Suppressor macrophage treated with lipopolysaccharide for 1 hour (primary cell): ENCODE data around the gene HK1.

Experiments used
- DNase-seq, 3 donors: peaks; one replicate each; pipeline ENCODE4 v3.0.0-alpha.2; 2020 to 2022

The HK1 gene

DNA sequence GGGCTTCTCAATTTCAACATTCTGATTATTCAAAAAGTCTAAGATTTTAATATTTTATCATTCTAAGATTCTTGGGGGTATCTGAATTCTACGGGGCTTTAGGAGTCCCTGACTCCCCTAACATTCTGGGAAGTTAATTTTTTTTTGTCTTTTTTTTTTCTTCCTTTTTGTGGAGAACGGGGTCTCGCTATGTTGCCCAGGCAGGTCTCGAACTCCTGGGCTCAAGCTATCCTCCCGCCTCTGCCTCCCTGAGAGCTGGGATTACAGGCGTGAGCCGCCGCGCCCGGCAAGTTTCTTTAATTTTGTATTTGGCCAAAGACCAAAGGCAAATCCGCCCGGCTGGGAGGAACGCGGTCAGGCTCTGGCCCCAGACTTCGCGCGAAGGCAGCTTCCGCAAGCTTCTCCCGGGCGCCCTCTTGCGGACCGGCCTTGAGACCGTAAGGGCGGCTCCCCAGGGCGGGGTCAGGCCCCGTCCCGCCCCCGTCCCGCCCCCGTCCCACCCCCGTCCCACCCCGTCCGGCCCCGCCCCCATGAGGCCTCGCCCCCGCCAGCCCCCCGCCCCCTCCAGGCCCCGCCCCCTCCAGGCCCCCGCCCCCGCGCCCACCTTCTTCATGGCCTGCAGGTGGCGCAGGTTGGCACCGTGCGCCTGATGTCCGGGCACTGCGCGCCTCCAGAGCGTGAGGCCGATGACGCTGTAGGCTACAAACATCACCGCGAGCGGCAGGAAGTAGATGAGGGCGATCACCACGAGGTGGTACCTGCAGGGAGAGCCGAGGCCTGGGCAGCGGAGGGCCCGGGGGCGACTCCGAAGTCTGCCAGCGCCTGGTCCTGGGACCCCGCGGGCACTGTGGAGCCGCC lies 130.3 kb downstream of the HK1 start:
- peak; percentile 95 to 98 (median 96) for DNase-seq

DNA sequence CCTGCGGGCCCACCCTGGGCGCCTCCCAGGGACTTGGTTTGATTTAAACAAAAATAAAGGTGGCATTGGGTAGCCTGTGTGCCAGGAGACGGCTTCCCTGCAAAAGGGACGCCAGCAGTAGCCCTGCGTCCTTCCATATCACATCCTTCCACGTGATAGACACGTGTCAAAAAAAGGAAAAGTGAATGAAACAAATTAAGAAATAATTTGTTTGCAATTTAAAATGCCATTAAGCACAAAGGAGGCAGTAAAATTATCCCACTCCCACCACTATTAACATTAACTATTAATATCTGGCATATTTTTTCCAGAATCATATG lies 130.8 kb downstream of the HK1 start:
- no peak for DNase-seq

DNA sequence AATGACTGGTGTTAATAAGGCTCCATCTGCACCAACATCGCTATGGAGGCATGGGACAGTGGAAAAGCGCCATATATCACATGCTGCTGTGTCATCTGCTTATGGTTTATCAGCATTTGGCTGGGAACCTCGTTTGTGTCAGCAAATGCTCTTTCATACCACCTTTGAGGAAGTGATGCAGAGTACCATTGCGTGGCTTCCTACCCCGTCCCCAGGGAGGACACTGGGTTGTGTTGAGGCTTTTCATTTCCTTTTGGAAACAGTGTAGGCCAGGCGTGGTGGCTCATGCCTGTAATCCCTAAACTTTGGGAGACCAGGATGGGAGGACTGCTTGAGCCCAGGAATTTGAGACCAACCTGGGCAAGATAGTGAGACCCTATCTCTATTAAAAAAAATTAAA lies 131.7 kb downstream of the HK1 start:
- peak; percentile 67 to 89 (median 87) for DNase-seq

DNA sequence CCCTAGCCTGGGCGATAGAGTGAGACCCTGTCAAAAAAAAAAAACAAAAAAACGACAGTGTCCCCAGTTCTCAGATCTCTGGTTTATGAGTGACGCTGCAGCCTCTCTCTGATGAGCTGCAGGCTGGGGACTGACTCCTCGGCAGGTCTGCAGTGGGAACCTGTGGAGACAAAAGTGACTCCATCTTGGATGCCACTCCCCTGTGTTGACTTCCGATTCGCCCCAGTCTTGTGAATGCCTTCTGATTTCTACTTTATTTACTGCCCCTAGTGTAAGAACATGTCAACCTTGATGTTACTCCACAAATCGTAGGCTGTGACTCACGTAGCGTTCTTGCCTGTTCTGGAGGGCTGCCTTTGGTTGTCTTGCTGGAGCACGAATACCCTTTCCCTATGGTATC lies 132.2 kb downstream of the HK1 start:
- DNase-seq = no peak

DNA sequence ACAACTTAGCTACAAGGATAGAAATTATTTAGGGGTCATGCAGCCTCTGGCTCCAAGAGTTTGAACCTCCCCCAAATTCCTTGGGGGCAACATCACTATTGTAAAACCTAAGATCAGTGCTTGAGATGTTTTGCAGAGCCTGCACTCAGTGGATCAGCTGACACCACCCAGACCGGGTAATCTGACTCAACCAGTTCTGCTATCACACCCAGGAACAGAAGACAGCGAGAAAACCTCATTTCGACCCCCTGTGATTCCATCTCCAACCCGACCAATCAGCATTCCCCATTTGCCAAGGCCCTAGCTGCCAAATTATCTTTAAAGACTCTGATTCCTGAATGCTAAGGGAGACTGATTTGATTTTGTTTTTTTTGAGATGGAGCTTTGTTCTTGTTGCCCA lies 133.2 kb downstream of the HK1 start:
- DNase-seq = no peak

DNA sequence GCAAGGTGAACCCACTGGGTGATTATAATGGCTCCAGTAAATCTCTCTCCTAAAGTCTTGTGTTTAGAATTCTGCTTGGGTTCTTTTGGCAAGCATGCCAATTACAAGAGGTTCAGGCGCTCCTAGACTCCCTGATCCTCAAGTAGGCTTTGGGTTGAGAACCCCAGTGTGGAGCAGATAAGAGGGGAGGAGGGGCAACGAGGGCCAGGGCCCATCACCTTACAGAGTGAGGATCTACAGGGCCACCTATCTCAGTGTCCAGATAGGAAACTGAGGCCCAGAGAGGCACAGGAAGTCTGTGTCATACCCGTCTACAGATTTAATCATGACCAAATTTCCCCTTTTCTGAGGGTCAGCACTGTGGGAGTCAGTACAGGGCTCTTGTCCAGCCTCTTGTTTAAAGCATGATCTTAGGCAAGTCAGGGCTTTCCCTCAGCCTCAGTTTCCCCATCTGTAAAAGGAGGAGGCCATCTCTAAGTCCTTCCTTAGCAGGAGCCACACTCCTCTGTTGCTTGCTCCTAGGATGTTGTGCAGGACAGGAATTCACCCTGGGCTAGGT lies 134.0 kb downstream of the HK1 start:
- peak; percentile 20 to 54 (median 36) for DNase-seq

DNA sequence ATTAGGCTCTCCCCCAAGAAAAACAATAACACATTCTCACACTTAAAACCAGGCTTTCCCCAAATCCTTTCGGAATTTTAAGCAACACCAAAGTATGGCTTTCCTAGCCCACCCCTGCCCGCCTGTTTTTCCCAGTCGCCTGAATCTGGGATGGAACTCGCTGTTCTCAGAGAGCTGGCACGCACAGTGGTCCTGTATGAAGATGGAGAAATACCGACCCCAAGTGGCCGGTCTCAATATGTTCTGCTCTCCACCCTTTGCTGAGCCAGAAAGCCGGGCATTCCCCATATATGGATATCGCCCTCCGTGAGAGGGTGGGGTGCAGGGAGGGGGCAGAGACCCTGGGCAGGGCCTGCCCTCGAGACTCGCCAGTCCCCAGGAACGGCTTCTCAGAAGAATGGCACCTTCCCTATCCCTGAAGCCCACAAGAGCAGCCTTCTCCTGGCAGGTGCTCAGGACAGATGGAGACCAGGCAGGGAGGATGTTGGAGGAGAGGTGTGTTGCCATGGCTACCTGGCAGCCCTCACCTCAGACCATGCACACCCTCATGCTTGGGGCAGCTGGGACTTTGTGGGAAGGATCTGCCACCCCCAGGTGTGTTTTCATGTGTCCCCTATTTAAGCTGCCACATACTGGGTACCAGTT lies 135.0 kb downstream of the HK1 start:
- DNase-seq = peak; percentile 67 to 71 (median 68)

DNA sequence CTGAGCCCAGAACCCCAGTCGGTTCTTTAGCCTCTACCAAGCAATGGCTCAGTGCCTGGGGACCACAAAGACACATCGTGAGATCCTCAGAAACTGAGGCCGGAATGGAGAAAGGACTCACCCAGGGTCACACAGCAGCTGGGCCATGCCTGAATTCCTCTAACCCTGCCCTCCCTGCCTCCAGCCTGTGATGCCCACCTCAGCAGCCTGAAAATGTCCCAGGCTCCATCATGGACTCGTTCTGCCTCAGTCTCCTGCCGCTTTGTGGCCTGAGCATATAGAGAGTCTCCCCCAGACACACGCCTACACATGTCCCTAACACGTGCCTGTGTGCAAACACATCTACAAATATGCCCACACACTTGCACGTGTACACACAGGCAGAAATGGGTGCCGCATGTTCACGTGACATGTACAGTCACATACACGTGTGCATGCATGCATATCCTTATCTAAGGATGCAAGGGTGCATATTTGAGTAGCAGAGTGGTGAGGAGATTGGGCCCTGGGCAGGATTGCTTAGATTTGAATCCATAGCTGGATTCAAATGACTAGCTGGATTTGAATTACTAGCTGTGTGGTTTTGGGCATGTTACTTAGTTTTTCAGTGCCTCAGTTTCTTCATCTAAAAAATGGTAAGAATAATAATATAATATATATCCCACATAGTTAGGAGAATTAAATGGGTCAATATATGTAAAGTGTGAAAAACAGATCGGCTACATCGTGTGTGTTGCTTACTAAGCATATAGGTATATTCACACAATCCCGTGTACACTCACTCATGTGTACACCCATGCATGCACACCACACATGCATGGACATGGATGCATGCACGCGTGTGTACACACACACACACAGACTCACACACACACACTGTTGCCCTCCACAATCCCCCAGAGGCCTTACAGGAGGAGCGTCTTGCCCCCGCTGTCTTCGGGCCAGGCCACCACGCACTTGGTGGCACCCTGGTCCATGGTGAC lies 136.0 kb downstream of the HK1 start:
- DNase-seq = no peak

DNA sequence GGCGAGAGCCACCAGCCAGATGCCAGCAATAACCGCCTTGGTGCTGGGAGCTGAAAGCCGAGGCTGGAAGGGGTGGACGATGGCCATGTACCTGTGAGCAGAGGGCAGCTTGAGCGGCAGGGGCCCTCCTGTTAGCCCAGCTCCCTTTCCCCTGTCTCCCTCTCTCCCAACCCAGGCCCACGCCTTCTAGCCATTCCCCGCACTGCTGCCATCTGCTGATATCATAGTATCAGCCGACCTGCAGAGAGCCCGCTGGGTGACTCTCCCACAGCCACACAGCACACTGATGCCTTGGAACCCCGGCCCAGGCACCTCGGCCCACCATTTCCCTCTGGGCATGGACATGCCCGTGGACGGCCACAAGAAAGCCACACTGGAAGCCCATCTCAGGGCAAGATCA lies 136.8 kb downstream of the HK1 start:
- DNase-seq = no peak

DNA sequence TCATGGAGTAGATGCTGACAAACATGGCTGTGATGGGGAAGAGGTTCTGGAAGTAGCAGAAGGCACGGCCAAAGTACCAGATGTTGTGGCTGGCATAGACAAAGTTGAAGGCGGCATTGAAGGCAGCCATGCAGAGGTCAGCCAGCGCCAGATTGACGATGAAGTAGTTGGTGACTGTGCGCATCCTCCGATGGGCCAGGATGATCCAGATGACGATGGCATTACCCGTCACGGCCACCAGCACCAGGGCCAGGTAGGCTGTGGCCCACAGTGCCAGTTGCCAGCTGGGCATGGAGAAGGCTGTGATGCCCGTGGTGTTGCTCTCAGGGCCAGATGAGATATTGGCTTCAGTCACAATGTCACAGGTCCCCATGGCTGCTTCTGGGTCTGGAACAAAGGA lies 137.7 kb downstream of the HK1 start:
- no peak for DNase-seq

DNA sequence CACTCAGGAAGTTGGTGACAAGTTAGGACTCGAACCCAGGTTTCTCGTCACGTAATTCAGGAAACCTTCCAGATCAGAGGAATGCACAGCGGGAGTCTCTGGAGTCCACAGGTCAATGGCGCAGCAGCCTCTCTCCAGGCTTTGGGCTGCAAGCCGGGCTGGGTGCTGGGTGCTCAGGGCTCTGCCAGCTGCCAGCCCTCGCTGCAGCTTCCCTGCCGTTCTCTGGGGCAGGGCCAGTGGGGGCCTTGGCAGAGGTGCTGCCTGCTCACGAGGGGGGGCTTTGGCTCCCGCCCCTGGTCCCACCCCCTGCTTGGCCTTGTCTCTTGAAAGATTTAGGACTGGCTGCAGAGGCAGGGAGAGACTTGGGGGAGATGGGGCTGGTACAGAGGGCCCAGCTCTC lies 138.4 kb downstream of the HK1 start, which contains the start of gene TACR2:
Gene TACR2, minus strand, starts transcription at position 224 of the 400 bp plus-strand sequence. CDS start 595 bp downstream, outside the sequence.
- DNase-seq = no peak

DNA sequence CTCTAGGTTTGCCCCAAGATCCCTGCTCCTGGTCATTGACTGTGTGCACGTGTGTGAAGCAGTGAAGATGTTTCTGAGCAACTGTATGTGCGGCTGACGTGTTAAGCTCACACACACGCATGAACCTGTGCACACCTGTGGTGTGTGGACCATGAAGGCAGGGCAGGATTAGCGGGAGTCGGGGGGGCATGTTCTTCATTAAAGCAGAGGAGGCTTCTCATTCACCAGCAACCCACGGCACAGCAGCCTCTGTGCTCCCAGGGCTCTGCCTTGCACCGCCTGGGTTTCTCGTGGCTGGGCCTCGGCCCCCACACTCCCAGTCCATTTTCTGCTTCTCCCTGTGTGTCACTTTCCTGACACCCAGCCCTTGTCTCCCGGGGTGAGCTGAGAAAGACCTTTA lies 139.2 kb downstream of the HK1 start:
- DNase-seq = no peak

DNA sequence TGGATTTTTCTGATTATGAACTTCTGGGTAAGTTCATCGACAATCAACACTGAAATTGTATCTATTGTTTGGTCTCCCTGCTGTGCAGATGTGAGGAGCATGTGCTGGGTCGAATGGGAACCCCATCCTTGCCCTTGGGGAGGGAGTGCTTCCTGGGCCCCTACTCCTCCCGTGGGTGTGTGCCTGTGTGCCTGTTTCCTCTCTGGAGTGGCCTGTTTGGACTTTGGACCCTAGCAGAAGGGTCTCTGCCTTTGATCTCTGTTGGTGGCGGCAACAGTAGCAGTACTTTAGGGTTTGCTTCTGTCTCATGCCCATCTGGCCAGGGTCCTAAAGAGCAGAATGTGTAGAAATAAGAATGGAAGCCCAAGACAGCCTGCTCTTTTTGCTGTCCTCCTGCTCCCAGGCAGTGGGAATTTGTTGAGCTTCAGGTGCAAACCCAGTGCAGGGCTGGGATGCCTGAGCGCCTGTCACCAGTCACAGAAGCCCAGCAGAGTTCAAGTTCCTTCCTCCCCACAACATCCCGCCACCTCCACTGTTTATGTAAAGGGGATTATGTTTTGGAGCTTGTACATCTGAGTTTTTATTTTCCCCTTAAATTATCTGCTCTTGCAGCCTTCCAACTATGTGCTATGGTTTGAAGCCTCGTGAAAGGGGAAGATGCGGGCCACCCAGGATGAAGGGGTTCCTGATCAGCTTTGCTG lies 139.9 kb downstream of the HK1 start:
- no peak for DNase-seq

DNA sequence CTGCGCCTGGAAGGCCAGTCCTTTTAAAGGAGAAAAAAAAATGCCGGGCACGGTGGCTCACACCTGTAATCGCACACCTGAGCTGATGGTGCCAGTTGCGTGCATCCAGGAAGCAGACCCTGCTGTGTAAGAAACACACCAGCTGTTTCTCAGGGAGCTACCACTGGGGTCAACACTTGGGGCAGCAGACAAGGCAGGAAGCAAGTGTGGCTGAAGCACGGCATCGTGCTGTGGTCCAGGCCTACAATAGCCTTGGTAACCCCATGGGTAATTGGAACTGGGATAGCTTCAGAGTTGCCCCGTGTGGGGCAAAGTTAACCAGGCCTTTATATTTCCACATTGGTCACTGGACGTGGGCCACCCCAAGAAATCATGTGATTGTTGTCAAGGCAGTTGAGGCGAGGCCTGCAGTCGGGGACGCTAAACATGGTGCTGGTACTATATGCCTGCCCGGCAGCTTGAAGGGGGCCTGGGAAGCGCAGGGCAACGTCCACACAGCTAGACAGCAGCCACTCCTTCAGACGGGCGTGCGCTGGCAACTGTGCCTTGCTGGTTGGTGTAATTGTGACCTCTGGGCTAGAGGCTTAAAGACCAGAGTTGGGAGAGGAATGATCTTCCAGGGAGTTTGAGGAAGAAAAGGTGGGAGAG lies 140.9 kb downstream of the HK1 start:
- DNase-seq = no peak

DNA sequence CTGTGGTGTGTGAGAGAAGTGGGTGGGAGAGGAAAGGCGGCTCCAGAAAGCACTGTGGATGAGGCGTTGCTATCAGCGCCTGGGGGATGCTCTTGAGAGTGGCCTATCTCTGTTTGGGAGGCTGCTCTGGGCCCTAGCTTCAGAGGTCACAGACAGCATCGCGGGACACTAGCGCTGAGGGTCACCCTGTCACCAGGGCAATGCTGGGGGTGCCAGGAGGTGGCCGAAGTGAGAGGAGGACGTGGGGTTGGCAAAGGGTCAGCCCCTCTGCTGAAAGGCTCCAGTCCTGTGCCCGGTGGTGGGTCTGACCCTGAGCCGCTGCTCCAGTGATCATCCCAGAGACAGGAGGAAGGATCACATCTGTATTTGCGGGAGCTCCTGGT lies 141.4 kb downstream of the HK1 start:
- no peak for DNase-seq

DNA sequence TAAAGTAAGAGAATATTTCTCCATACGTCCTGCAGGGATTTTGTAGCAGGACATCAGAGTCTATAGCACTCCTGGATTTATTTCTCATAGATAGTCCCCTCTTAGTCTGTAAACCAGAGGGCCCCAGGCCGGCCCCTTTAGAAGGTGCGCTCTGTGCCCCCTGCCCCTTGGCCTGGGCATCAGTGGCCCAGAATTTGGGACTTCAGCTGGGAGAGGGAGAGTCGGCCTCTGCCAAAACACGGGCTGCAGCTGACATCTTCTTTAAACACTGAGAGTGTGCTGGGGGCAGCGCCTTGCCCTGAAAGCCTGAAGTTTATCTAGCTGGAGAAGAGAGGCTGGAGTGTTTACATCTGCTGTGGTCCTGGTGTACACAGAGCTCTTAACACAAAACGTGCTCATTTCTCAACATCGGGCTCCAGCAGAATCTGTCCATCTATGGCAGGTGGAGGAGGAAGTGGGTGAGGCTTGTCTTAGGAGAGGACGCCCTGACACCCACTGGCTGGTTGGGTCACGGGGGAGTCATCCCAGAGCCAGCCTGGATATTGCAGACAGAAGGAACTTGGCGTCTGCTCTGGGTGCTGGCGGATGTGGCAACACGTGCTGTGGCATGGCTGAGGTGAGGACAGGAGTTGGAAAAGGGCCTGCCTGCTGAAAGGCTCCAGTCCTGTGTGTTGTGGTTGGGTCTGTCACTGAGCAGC lies 143.5 kb downstream of the HK1 start:
- peak; percentile 55 to 59 (median 57) for DNase-seq

DNA sequence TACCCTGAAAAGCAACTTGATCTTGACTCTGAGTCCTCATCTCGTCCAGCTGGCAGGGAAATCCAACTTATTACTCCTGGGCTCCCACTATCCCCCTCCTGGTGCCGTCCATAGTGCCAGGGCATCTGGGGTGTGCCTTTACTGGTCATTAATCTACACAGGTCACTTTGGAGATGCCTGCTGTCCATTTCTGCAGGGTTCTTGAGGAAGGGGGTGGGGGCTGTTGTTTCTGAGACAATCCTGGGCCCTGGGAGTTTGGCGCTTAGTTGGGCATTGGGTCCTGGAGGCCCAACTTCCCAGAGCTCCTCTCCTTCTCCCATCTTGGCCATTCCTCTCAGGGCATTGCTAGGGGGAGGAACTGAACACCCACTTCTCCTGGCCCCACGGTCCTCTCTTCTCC lies 144.4 kb downstream of the HK1 start:
- no peak for DNase-seq

DNA sequence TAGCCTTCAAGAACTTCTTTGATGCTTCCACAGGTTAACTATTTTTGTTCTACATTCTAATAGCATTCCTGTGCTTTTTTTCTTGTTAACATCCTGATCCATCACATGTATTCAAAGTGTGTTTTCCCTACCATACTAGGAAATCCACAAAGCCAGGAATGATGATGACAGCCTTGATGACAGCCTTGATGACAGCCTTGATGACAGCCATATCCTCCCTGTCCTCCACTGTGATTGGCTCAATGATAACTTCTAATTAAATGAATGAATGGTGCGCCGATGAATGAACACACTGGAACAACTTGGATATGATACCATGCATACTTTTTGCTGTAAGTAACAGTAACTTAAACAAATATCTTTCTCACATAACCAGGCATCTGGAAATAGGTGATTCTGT lies 146.7 kb downstream of the HK1 start:
- no peak for DNase-seq

DNA sequence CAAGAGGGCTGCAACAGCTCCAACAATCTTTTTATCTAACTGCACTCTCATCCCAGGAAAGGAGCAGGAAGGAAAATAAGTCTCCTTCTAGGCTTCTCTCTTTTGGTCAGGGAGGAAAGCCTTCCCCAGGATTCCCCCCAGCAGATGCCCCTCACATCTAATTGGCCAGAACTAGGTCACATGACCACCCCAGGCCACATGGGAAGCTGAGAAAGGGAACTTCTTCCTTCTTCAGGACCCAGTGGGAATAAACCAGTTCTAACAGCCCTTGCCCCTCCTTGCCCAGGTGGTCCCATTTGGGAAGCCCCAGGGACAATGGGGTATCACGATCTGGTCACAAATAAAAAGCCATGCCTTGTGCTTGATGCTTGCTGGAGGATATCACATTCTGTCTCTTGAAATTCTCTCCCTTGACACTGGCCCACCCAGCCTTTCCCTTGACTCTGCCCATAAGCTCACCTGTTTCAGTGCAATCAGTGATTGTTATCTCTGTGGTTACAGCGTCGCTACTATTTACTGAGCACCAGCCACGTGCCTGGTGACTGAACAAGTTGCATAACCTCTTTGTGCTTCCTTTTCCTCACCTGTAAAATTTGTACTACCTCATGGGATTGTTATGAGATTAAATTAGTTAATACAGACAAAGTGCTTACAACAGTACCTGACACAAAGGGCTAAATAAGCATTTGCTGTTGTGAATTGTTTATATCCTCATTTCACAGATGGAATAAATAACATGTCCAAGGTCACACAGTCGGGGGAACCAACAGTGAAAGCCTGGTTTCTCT lies 147.4 kb downstream of the HK1 start:
- DNase-seq = peak in 2 of 3 donors; percentile 28 to 38

DNA sequence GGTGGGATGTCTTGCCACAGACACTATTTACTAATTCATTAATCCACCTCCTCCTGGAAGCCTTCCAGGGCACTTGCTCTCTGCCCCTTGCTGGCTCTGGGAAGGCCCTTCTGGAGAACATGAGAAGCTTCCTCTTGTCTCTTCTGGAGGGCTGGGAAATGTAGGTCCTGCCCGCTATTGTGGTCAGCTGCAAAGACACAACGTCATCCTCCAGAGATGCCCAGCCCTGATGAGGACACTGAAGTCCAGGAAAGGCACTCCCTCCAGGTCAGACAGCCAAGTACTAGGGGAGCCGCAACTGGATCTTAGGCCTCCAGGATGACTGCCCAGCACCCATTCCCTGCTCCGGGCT lies 148.1 kb downstream of the HK1 start:
- no peak for DNase-seq
